ENCODE data around the gene C11orf71.
A peak's percentile ranks its signal among the peaks of the same experiment; 100 is the strongest.

Gene C11orf71, protein sequence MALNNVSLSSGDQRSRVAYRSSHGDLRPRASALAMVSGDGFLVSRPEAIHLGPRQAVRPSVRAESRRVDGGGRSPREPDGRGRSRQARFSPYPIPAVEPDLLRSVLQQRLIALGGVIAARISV

DNA sequence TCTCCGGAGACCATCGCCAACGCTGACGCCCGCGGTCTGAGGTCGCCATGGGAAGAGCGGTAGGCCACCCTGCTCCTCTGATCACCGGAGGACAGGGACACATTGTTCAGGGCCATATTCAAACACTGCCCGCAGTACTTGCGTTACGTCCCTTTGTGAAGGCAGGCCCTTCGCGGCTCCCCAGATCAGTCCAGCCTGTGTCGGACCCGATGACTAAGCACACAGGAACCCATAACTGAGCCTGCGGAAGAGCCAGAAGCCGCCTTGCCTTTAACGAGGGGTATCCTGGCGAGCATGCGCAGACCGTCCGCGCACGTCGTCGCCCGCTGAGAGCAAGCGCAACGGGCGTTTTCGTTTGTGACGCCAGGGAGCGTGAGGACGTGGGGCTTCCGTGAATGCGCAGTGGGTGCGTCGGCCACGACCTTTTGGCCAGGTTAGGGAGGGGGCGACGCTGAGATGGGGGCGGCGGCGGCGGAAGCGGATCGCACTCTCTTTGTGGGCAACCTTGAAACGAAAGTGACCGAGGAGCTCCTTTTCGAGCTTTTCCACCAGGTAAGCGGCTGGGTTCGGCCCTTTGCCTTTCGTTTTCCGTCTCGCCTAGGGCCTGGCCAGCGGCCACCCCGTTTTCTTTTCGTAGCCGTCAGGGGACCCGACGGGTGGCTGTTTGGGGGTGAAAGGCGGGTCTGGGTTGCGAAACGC is at the start of gene C11orf71, which contains the start of gene RBM7:
Gene C11orf71, minus strand, starts transcription at position 296 of the 699 bp plus-strand sequence. Its CDS starts 180 bp downstream, at position 116.
Gene RBM7, plus strand, starts transcription at position 451 of the 699 bp plus-strand sequence. Its CDS starts 6 bp downstream, at position 457.
- peak; percentile 100 for DNase-seq

DNA sequence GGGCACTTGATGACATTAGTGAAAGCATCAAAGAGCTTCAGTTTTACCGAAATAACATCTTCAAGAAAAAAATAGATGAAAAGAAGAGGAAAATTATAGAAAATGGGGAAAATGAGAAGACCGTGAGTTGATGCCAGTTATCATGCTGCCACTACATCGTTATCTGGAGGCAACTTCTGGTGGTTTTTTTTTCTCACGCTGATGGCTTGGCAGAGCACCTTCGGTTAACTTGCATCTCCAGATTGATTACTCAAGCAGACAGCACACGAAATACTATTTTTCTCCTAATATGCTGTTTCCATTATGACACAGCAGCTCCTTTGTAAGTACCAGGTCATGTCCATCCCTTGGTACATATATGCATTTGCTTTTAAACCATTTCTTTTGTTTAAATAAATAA is 49.5 kb upstream of the C11orf71 start:
- DNase-seq: no peak

DNA sequence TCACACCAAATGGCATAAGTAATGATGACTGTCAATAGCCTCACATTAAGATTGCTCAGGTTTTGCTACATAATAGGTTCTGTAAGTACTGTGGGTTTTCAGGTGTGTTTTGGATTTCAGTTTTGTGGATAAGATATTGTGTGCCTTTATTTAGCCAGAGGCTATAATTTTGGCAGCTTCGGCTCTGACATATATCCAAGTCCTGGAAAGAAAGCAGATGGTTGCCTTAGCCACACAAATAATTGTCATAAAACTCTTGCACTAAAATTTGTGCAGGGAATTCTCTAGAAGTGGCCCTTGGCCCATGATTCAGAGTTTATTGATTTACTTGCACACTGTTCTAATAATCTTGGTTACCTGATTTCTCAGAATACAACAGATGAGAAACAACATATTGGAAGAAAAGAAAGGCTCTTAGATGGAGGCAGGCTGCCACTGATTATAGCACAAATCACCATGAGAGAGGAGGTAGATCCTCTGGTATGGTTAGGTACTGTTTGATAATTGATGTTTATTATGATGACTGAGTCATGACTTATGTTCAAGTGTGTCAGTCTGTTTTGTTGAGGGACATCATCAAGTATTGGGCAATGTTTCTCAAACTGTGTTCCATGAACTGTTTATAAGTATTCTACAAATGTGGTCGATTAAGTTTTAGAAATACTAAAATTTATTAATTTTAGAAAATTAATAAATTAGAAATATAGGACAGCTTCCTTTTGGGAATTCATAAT is 48.6 kb upstream of the C11orf71 start:
- no peak for DNase-seq

DNA sequence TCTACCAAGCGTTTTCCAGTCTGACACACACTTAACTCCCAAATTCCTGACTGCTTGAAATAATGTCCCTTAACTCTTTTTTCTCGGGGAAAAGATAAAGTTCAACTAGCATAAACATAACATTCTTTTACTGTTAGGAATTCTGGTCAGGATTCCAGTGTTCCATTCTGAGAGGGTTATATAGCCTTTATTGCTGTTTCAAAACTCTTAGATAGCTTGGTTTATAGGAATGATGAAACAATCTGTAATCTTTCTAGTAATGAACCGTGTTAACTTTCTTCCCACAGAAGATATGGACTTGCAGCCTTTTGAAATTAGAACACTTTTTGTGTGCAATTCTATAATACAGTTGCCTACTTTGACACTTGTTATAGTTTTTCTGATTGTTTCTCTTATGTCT is 47.6 kb upstream of the C11orf71 start:
- no peak for DNase-seq

DNA sequence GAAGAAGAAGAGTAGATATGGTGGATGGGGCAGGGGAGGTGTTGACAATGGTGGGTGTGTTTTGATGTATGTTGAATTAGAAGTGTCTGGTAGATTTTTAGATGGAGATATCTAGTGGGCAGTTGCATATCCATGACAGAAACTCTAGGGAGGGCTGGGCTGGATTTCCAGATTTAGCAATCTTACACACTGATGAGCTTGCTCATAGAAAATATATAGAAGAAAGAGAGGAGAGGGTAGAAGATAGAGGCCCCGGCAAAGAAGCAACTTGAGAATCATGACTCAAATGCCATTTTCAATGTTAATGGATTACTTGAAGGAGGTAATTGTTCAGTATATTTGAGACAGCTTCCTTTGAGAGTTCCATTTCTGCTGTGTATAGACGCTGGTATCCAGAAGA is 47.1 kb upstream of the C11orf71 start:
- DNase-seq: no peak

DNA sequence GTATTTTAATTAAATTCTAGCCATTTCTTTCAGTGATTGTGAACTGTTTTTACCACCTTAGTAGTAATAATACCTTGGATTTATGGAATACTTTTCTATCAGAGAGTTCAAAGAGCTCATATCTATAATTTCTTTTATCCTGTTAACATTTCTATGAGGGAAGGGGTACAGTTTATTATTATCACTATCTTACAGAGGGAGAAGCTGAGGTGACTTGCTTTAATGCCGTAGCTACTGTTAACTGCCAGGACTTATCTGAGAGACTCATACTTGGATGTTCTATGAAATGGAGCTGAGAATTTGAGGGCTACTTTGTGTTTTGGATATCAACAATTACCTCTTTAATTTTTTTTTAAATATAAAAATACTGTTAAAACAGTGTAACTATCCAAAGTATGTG is 42.2 kb upstream of the C11orf71 start:
- DNase-seq: no peak

DNA sequence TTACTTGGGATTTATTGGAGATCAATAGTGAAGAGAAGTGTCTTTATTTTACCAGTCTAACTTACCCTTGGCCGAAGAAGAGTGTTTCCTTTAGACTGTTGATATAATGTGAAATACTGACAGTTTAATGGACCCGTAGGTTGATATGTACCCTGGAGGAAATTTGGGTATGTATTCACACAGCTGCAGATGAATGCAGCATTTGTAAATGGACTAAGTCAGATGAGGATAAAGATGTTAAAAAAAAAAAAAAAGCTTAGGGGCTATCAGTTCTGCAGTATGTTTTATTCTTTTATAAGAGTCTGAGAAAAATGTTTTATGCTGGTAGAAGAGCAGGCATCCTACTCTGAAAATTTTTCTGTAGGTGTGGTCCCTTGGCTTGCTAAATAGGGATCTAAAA is 41.6 kb upstream of the C11orf71 start:
- DNase-seq: no peak

DNA sequence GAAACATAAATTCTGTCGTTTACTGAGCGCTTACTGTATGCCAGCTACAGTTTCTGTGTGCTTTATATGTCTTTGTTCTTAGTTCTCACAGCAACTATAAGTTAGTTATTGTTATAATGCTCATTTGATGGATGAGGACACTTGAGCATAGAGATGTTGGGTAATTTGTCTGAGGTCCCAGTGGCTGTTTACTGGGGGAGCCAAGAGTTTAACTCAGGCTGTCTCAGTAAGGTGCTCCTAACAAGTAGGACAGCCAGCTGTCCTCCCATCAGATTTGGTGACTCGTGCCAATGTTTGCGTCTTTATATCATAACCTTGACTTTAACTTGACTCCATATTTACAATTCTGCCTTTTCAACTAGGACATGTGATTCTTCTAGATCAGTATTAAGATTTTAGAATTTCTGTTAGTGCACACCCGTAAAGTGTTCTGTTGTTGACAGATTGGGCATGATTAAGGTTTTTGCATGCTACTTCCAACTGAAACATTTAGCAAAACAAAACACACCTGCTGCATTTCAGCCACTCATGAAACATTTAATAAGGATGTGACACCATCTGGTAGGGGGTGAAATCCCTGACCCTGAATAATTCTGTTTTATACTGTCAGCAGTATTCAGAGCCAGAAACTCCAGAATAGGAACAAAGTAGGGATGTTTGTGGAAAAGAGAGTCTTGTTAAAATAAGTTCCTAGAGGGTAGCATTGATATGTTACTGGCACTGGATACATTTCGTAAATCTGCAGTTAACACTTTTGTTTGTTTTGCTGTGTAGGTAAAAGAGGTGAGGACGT is 40.9 kb upstream of the C11orf71 start:
- no peak for DNase-seq

DNA sequence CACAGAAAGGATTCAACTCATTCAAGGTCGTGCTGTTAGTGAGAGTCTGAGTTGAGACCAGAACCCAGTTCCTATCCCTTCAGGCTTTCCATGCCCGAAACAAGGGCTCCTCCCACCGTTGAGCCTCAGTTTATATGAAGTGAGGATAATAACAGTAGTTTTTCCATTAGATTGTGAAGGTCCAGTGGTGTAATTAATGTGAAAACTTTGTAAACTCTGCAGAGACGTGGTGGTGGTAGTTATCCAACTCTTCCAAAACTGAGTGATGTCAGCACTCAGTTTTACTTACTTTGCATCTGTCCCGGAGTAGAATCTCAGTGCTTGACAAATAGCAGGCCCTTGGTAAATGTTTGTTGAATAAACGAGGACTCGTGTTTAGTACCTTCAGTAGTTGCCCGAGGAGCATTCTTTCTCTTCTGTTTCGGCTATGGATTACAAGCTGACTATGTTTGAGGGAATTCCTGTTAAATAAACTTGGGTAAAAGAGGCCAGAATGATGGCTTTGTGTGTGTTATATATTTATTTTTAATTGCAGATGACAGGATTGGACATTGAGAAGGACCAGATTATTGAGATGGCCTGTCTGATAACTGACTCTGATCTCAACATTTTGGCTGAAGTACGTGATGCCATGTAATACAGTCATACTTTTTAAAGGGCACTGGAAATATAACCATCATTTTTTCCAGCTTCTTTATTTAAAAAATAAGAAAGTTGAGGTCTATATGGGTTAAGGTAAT is 40.0 kb upstream of the C11orf71 start:
- no peak for DNase-seq

DNA sequence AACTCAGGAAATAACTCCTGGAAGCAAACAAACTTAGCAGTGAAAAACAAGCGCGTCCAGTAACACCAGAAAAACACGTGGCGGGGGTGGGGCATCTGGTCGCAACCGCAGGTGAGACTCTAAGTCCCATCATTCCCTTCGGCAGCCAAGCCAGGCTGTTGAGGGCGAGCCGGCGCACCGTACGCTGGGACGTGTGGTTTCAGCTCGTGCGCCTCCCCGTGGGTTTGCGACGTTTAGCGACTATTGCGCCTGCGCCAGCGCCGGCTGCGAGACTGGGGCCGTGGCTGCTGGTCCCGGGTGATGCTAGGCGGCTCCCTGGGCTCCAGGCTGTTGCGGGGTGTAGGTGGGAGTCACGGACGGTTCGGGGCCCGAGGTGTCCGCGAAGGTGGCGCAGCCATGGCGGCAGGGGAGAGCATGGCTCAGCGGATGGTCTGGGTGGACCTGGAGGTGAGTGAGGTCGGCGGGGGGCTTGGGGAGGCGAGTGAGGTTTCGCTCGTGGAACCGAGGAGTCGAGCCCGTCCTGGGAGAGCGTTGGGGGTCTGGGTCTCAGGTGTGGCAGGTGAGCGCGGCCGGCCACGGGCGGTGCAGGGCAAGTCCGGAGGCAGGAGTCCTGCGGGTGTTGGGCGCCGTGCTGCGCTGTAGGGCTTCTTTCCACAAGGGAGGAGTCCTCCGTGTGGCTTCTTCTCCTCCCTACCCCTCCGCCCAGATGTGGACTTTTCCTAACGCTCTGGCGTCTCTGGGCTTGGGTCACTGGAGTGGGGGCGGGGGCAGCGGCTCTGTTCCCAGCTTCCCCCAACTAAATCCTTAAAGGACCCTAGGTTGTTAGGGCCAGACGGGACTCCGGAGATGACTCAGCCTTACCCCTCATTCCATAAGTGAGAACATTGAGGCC is 39.2 kb upstream of the C11orf71 start, which contains the start of gene REXO2:
Gene REXO2, plus strand, starts transcription at position 239 of the 892 bp plus-strand sequence. Its CDS starts 62 bp downstream, at position 301.
- peak; percentile 97 for DNase-seq

DNA sequence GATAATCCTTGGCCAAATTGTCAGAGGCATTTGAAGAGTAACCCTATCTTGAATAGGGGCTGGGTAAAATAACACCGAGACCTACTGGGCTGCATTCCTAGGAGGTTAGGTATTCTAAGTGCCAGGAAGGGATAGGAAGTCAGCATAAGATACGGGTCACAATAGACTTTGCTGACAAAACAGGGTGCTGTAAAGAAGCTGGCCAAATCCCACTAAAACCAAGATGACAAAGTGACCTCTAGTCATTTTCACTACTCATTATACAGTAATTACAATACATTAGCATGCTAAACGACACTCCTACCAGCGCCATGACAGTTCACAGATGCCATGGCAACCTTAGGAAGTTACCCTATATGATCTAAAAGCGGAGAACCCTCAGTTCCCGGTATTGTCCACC is 38.0 kb upstream of the C11orf71 start:
- DNase-seq: peak; percentile 67

DNA sequence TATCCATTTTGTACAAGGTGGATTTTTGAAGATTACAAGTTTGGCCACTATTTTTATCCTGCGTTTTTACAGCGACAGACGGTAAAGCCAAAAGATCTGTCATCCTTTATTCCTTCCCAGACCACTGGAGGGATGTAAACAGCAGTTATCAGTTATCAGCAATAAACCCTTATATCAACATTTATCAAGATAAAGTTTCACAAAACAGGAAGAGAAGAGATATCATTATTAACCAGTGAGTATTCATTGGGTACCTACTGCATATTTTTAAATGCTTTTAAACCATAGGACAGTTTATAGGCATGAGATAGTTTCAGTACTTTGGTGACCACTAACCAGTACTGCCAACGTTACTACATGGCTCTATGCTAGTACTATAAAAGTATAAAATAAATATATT is 33.1 kb upstream of the C11orf71 start:
- DNase-seq: no peak

DNA sequence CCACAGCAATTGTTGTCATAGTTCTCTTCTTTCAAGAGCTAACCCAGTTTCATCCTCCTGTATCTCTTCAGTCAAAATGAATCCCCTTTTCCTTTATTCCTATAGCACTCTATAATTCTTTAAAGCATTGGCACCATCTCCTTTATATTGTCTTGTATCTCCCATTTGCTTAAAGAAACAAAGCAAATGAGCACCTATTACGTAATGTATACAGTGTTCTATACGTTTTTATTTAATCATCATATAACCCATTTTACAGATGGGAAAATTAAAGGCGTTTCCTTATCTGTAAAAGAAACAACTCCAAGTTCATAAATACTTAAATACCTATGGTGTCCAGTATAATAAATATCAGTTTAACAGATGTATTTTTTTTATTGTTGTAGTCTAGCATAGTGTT is 32.6 kb upstream of the C11orf71 start:
- DNase-seq: no peak

DNA sequence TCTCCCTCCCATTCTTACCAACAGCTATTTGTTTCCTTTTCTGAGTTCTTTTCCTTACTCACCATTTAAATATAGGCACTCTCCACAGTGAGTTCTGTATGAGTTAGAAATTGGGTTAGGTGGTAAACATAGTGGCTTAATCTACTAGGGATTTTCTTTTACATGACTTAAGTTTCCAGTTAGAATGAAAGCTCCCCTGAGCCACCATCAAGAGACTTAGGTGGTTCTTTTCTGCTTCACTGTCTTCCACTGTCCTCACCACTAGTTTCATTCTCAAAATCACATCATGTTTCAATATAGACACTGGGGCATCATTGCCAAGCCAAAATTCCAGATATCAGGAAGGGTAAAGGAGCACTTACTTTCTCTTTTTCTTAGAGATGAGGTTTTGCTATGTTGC is 30.0 kb upstream of the C11orf71 start:
- no peak for DNase-seq

DNA sequence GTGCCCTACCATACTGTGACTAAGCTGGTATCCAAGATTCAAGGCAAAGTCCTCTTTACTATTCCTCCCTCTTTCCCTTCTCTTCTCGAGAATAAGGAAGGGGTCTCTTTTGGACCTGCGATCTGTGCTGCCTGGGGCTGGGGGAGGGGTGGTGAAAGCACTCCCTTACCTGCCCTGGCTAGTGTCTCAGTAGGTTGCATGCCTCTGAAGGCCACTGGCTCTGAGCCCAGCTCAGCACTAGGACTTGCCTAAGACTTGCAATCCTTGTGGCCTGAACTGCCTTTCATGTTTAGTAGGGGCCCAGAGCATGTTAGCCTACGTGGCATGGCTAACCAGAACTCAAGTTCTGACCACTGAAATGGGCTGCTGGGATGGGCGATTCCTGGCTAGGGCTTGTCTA is 26.0 kb upstream of the C11orf71 start:
- DNase-seq: no peak

DNA sequence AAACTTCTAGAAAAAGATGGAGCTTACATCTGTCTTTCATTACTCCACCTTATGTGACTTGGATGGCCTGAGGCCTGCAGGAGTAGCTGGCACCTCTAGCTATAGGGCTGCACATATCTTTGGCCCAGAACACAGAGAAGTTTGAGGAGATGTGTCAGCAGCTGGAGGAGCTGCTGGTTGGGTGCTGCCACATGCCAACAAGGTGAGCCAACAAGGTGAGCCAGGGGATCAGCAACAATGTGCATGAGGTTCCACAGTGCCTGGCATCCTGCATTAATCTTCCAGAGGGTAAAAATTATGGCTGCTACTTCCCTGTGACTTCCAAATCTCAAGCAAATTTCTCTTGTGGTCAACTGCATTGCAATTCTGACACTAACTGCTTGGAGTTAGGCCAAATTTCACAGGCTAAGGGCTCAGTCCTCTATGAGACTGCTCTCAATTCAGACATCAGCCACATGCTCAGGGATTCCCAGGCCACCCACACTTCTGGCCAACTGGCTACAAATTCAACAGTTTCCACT is 16.2 kb upstream of the C11orf71 start:
- DNase-seq: no peak

DNA sequence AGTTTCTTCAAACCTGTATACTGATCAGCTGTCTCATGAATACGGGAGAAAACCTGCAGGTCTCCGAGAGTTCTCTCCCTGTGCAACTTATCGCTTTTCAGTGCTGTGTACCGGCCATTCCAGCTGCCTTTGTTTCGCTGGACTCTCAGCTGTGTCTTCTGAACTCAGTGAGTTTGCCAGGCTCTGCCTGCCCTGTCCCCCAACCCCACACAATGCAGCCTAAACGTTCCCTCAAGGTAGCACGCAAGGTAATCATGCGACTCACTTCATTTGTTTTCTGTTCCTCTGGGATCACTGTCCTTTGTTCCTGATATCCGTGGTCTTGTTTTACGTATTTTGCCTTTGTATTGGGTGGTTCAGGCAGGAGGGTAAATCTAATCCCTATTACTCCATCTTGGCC is 13.6 kb upstream of the C11orf71 start:
- DNase-seq: no peak

DNA sequence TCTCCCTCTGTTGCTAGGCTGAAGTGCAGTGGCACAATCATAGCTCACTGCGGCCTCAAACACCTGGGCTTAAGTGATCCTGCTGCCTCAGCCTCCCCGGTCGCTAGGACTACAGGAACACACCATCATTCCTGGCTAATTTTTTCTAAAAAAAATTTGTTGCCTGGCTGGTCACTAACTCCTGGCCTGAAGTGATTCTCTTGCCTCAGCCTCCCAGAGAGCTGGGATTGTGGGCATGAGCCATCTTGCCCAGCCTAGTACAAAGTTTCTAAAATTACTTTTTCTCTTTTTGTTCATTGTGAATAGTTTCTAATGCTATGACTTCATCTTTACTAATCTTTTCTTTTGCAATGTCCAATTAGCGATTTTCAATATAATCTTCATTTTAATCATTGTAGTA is 12.6 kb upstream of the C11orf71 start:
- no peak for DNase-seq

DNA sequence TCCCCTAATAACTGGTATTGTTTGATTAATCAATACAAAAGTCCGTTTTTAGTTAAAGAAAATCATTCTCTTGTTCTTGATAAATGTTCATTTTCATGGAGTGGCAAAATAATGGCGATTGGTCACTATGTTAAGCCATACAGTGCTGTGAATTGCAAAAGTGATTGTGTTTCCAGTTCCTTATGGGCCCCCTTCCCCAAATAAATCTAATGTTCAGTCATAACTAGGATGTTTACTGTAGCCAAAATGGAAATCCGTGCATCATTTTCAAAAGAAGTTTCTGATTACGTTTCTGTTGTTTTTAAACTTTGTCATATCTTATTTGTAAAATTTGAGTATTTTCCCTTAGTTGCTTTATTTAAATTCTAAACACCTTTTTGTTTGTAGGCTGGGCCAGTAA is 1.0 kb upstream of the C11orf71 start:
- DNase-seq: no peak

DNA sequence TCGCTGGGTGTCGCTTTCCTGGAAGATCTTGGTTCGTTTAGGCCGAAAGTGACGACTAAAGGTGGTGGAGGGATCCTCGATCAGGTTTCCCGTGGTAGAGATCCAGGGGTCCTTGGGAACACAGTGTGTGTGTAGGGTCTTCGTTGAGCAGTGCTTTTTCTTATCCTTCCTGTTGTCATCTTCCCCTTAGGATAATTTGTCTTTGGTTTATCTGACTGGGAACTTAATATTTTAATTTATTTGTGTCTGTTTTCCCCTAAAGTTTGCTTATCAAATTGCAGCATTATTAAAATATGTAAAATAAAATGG is 558 bp upstream of the C11orf71 start:
- no peak for DNase-seq

DNA sequence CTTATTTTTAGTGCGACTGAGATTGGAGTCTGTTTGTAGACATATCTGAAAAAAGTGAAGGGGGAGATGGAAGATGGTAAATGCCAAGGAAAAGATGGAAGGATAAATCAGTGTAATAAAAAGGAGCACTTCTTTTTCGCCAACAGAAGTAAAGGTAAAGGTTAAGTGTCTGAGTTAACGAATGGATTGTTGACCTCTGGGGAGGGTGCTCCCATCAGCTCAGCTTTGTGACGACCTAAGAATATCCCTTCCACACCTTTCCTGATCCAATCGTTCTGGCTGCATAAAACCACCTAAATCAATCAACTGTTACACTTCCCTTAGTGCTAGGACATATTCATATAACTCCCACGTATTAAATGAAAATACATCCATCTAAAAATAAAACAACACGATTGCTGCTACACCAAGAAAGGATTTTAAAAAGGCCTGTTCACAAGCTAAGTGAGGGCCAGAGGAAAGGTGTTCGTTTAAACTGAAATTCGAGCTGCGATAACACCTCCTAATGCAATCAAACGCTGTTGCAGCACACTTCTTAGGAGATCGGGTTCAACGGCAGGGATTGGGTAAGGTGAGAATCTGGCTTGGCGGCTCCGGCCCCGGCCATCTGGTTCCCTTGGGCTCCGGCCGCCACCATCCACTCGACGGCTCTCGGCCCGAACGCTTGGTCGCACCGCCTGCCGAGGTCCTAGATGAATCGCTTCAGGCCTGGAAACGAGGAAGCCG is 658 bp downstream of the C11orf71 start:
- no peak for DNase-seq

Data from islet precursor cell (in vitro differentiated cells).